Measurements from ENCODE around the gene CLEC16A.

DNA sequence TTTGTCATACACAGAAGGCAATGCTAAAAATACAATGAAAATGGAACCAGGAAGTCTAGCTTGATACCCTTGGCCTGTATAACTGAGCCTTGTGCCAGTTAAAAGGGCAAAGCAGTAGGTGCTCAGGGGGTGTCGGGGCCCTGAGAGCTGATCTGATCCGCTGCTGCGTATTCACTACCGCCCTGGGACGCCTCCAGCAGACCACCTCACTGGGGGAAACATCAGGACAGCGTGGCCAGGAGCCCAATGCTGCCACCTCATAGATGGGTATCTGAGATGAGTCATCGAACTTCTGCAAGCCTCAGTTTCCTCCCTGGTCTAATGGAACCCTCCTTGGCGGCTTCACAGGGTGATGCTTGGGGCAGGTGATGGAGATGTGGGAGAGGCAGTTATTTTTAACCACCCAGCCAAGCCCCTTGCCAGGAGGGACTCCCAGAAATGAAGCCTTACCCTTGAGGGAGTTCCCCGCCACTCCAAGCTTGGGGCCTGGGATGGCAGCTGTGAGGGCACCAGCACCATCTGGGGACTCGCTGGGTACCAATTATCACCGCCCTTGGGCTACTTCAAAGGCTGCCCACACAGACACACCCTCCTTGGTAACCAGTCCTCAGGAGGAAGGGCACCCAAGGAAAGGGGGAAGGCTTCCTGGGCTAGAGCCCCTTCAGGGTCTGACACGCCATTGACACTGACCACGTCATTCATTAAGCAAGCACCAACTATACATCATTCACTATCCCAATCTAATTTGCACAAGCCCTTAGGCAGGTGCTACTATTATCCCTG, 9.8 kb upstream of the CLEC16A start:
- TF ChIP-seq, protein P1, sequence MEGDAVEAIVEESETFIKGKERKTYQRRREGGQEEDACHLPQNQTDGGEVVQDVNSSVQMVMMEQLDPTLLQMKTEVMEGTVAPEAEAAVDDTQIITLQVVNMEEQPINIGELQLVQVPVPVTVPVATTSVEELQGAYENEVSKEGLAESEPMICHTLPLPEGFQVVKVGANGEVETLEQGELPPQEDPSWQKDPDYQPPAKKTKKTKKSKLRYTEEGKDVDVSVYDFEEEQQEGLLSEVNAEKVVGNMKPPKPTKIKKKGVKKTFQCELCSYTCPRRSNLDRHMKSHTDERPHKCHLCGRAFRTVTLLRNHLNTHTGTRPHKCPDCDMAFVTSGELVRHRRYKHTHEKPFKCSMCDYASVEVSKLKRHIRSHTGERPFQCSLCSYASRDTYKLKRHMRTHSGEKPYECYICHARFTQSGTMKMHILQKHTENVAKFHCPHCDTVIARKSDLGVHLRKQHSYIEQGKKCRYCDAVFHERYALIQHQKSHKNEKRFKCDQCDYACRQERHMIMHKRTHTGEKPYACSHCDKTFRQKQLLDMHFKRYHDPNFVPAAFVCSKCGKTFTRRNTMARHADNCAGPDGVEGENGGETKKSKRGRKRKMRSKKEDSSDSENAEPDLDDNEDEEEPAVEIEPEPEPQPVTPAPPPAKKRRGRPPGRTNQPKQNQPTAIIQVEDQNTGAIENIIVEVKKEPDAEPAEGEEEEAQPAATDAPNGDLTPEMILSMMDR (IDR thresholded peaks at IDR 0.05; ENCODE audit: insufficient read depth, low read length), result no peak
- TF ChIP-seq GABPA (IDR thresholded peaks at IDR 0.05; ENCODE audit: low read depth) (no peak), POLR2AphosphoS5 (IDR thresholded peaks at IDR 0.05; ENCODE audit: low read depth) (no peak), SPI1 (IDR thresholded peaks at IDR 0.05; ENCODE audit: borderline replicate concordance, low read depth) (no peak)
- TF ChIP-seq, protein P2, sequence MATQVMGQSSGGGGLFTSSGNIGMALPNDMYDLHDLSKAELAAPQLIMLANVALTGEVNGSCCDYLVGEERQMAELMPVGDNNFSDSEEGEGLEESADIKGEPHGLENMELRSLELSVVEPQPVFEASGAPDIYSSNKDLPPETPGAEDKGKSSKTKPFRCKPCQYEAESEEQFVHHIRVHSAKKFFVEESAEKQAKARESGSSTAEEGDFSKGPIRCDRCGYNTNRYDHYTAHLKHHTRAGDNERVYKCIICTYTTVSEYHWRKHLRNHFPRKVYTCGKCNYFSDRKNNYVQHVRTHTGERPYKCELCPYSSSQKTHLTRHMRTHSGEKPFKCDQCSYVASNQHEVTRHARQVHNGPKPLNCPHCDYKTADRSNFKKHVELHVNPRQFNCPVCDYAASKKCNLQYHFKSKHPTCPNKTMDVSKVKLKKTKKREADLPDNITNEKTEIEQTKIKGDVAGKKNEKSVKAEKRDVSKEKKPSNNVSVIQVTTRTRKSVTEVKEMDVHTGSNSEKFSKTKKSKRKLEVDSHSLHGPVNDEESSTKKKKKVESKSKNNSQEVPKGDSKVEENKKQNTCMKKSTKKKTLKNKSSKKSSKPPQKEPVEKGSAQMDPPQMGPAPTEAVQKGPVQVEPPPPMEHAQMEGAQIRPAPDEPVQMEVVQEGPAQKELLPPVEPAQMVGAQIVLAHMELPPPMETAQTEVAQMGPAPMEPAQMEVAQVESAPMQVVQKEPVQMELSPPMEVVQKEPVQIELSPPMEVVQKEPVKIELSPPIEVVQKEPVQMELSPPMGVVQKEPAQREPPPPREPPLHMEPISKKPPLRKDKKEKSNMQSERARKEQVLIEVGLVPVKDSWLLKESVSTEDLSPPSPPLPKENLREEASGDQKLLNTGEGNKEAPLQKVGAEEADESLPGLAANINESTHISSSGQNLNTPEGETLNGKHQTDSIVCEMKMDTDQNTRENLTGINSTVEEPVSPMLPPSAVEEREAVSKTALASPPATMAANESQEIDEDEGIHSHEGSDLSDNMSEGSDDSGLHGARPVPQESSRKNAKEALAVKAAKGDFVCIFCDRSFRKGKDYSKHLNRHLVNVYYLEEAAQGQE (IDR thresholded peaks at IDR 0.05; ENCODE audit: insufficient replicate concordance, low read depth), result no peak

Data from HL-60 (cell line).